GM18511 (cell line): Measurements from ENCODE around the gene APBA1.

Experiments
- ATAC-seq: cut with Tn5 transposase; IDR thresholded peaks from one replicate; pipeline ENCODE4 v1.9.1; 2021; ENCODE audit warnings: mild to moderate bottlenecking, moderate library complexity; ENCODE audit not compliant: unreplicated experiment

The APBA1 gene

GRCh38 chr9:69658987-69659675 lies 13.0 kb downstream of the APBA1 start:
- no peak for ATAC-seq

- ATAC-seq, result no peak
These were observed 14.9 kb downstream of the APBA1 start for GRCh38 chr9:69657269-69657668.

- ATAC-seq, result no peak
These were observed 17.1 kb downstream of the APBA1 start for GRCh38 chr9:69655065-69655464.

- ATAC-seq, result no peak
These were observed 18.9 kb downstream of the APBA1 start for GRCh38 chr9:69653261-69653660.

GRCh38 chr9:69649566-69650250 lies 22.5 kb downstream of the APBA1 start:
- ATAC-seq, result no peak

GRCh38 chr9:69647804-69648203 lies 24.4 kb downstream of the APBA1 start:
- ATAC-seq, result no peak

- ATAC-seq, result no peak
These were observed 25.4 kb downstream of the APBA1 start for GRCh38 chr9:69646810-69647209.

GRCh38 chr9:69645488-69645887 lies 26.7 kb downstream of the APBA1 start:
- no peak for ATAC-seq

- no peak for ATAC-seq
These were observed 29.1 kb downstream of the APBA1 start for GRCh38 chr9:69643098-69643497.

- ATAC-seq, result no peak
These were observed 34.4 kb downstream of the APBA1 start for GRCh38 chr9:69637817-69638200.

GRCh38 chr9:69637193-69637816 lies 34.9 kb downstream of the APBA1 start:
- no peak for ATAC-seq

GRCh38 chr9:69633716-69634115 lies 38.5 kb downstream of the APBA1 start:
- peak; percentile 76 for ATAC-seq

GRCh38 chr9:69632768-69633167 lies 39.4 kb downstream of the APBA1 start:
- no peak for ATAC-seq

- ATAC-seq, result no peak
These were observed 44.9 kb downstream of the APBA1 start for GRCh38 chr9:69627281-69627680.

- no peak for ATAC-seq
These were observed 48.9 kb downstream of the APBA1 start for GRCh38 chr9:69623276-69623675.

- ATAC-seq, result no peak
These were observed 49.5 kb downstream of the APBA1 start for GRCh38 chr9:69622676-69623075.

GRCh38 chr9:69621730-69622460 lies 50.3 kb downstream of the APBA1 start:
- no peak for ATAC-seq

GRCh38 chr9:69620731-69621130 lies 51.4 kb downstream of the APBA1 start:
- ATAC-seq, result no peak

GRCh38 chr9:69619233-69619632 lies 52.9 kb downstream of the APBA1 start:
- ATAC-seq, result no peak

GRCh38 chr9:69617006-69617405 lies 55.2 kb downstream of the APBA1 start:
- ATAC-seq, result no peak

GRCh38 chr9:69615880-69616279 lies 56.3 kb downstream of the APBA1 start:
- no peak for ATAC-seq

- no peak for ATAC-seq
These were observed 61.0 kb downstream of the APBA1 start for GRCh38 chr9:69611221-69611620.
